H1 (cell line): ENCODE data around the gene MAN1A2. TPM values are rescaled to one million over a fixed set of nuclear protein-coding genes. Genes with fewer than 3 reads are reported as not detected.

Experiments used
- CTCF ChIA-PET: fragments of 300-600 bp; sonication (Branson Sonifier 250); formaldehyde crosslinking; loops from one replicate; lab custom pipeline; 2021; ENCODE audit not compliant: partially characterized antibody; lab: Charles Lee
- POLR2A ChIA-PET: fragments of 300-600 bp; sonication (Branson Sonifier 250); formaldehyde crosslinking; loops from one replicate; lab custom pipeline; 2021; ENCODE audit warnings: inconsistent platforms; ENCODE audit not compliant: partially characterized antibody; lab: Charles Lee
- DNase-seq, 2 experiments: peaks; one replicate each; pipeline versions ENCODE4 v3.0.0 to v3.0.0-alpha.2; 2010 to 2022; ENCODE audit warnings: low spot score in 2 of 2, low read depth in 1 of 2, mixed read lengths in 1 of 2
- FAIRE-seq: peaks from 2 replicates; lab custom pipeline; 2011; peaks lifted over from hg19 to GRCh38; lab: Jason Lieb, UNC
- H2AFZ ChIP-seq: 2 replicates; pipeline ENCODE4 v1.8.1; 2012; ENCODE audit warnings: low read length, inconsistent platforms
- H2AK5ac ChIP-seq: 2 replicates; pipeline ENCODE4 v1.6.1; 2013; ENCODE audit warnings: low read depth, low read length
- H2BK120ac ChIP-seq: replicated peaks from 2 replicates; pipeline ENCODE3; 2013; ENCODE audit warnings: low read depth, low read length, inconsistent platforms
- H2BK12ac ChIP-seq: 2 replicates; pipeline ENCODE4 v1.6.1; 2013; ENCODE audit warnings: low read depth, low read length
- H2BK15ac ChIP-seq: 2 replicates; pipeline ENCODE4 v1.6.1; 2013; ENCODE audit warnings: low read length
- H2BK20ac ChIP-seq: 2 replicates; pipeline ENCODE4 v1.6.1; 2013; ENCODE audit warnings: low read length
- H2BK5ac ChIP-seq: 2 replicates; pipeline ENCODE4 v1.6.1; 2013; ENCODE audit warnings: low read depth, low read length
- H3K14ac ChIP-seq: 2 replicates; pipeline ENCODE4 v1.6.1; 2013; ENCODE audit warnings: inconsistent platforms; ENCODE audit not compliant: insufficient read length
- H3K18ac ChIP-seq: 2 replicates; pipeline ENCODE4 v1.6.1; 2013; ENCODE audit warnings: low read length; ENCODE audit errors: extremely low read depth
- H3K23ac ChIP-seq: 2 replicates; pipeline ENCODE4 v1.6.1; 2013; ENCODE audit warnings: inconsistent platforms; ENCODE audit not compliant: insufficient read length
- H3K23me2 ChIP-seq: 2 replicates; pipeline ENCODE4 v1.6.1; 2013; ENCODE audit warnings: low read depth, low read length
- H3K27ac ChIP-seq: 2 replicates; pipeline ENCODE4 v1.6.1; 2011; ENCODE audit warnings: low read depth, low read length, inconsistent platforms
- H3K27me3 ChIP-seq, 4 experiments: replicated peaks in 1 of 4; 1 replicate in 1 of 4; 2 replicates in 3 of 4; pipeline versions ENCODE4 v1.6.1 to v1.8.1; 2011 to 2013; ENCODE audit warnings: low read length in 3 of 4, mild to moderate bottlenecking in 3 of 4, inconsistent platforms in 2 of 4, mixed read lengths in 2 of 4, moderate library complexity in 1 of 4; ENCODE audit not compliant: control insufficient read depth in 3 of 4, insufficient read depth in 3 of 4; ENCODE audit errors: extremely low read depth in 1 of 4
- H3K36me3 ChIP-seq, 4 experiments: 2 replicates each; pipeline versions ENCODE4 v1.6.1 to v1.8.1; 2011 to 2013; ENCODE audit warnings: mild to moderate bottlenecking in 4 of 4, low read length in 3 of 4, moderate library complexity in 2 of 4, control low read depth in 1 of 4, inconsistent platforms in 1 of 4; ENCODE audit not compliant: insufficient read depth in 4 of 4, control insufficient read depth in 2 of 4
- H3K4ac ChIP-seq: replicated peaks from 2 replicates; pipeline ENCODE3; 2013; ENCODE audit warnings: low read length, low read depth, mixed read lengths, inconsistent platforms; ENCODE audit not compliant: insufficient read length
- H3K4me1 ChIP-seq, 4 experiments: replicated peaks in 1 of 4; 1 replicate in 1 of 4; 2 replicates in 3 of 4; pipeline versions ENCODE4 v1.6.1 to v1.8.1; 2011 to 2013; ENCODE audit warnings: low read length in 3 of 4, inconsistent platforms in 2 of 4, mixed read lengths in 1 of 4; ENCODE audit not compliant: insufficient read depth in 4 of 4, control insufficient read depth in 3 of 4
- H3K4me2 ChIP-seq, 2 experiments: 2 replicates each; pipeline versions ENCODE4 v1.6.1 to v1.8.1; 2011 to 2013; ENCODE audit warnings: low read depth in 2 of 2, low read length in 2 of 2, control low read depth in 1 of 2, inconsistent platforms in 1 of 2, mild to moderate bottlenecking in 1 of 2; ENCODE audit not compliant: insufficient read depth in 1 of 2
- H3K4me3 ChIP-seq, 4 experiments: fragments of 200-600, 300-600 bp in 1 of 4; sonication (generic), shearing (Covaris generic), sonication (Bioruptor Twin) in 1 of 4; 2 replicates each; pipeline versions ENCODE4 v1.5.1 to v1.8.1; 2011 to 2016; ENCODE audit warnings: low read length in 4 of 4, low read depth in 3 of 4, control low read depth in 2 of 4, inconsistent platforms in 2 of 4, mild to moderate bottlenecking in 2 of 4, mixed read lengths in 1 of 4, moderate library complexity in 1 of 4; ENCODE audit not compliant: insufficient read depth in 2 of 4; ENCODE audit errors: extremely low read depth in 1 of 4
- H3K56ac ChIP-seq: replicated peaks from 2 replicates; pipeline ENCODE3; 2013; ENCODE audit warnings: low read depth, mild to moderate bottlenecking, mixed read lengths, low read length, inconsistent platforms; ENCODE audit not compliant: insufficient read length
- H3K79me1 ChIP-seq: 2 replicates; pipeline ENCODE4 v1.6.1; 2013; ENCODE audit warnings: low read depth, low read length, control low read depth
- H3K79me2 ChIP-seq, 2 experiments: 2 replicates each; pipeline versions ENCODE4 v1.6.1 to v1.8.1; 2012 to 2013; ENCODE audit warnings: low read length in 2 of 2, mild to moderate bottlenecking in 2 of 2, inconsistent platforms in 1 of 2; ENCODE audit not compliant: insufficient read depth in 2 of 2, control insufficient read depth in 1 of 2
- H3K9ac ChIP-seq, 4 experiments: replicated peaks in 1 of 4; 1 replicate in 1 of 4; 2 replicates in 3 of 4; pipeline versions ENCODE4 v1.6.1 to v1.8.1; 2011 to 2013; ENCODE audit warnings: low read depth in 3 of 4, low read length in 3 of 4, control low read depth in 2 of 4, mild to moderate bottlenecking in 2 of 4, moderate library complexity in 2 of 4, inconsistent platforms in 1 of 4; ENCODE audit errors: extremely low read depth in 1 of 4
- H3K9me3 ChIP-seq, 2 experiments: 2 replicates each; pipeline versions ENCODE4 v1.6.1 to v1.8.1; 2012 to 2013; ENCODE audit warnings: mild to moderate bottlenecking in 2 of 2, moderate library complexity in 2 of 2, control low read depth in 1 of 2, inconsistent platforms in 1 of 2, low read depth in 1 of 2, low read length in 1 of 2, mixed read lengths in 1 of 2; ENCODE audit not compliant: insufficient read depth in 2 of 2
- H4K20me1 ChIP-seq, 2 experiments: replicated peaks in 1 of 2; 2 replicates each; pipeline versions ENCODE3 to v1.8.1; 2011 to 2013; ENCODE audit warnings: inconsistent platforms in 2 of 2, low read length in 2 of 2, mild to moderate bottlenecking in 1 of 2; ENCODE audit not compliant: insufficient read depth in 2 of 2, control insufficient read depth in 1 of 2
- H4K5ac ChIP-seq: 2 replicates; pipeline ENCODE4 v1.6.1; 2013; ENCODE audit warnings: low read length, low read depth, mixed read lengths, inconsistent platforms; ENCODE audit not compliant: insufficient read length
- H4K8ac ChIP-seq: 2 replicates; pipeline ENCODE4 v1.8.0; 2013; ENCODE audit warnings: mild to moderate bottlenecking, moderate library complexity, low read length, inconsistent platforms; ENCODE audit not compliant: insufficient read depth; ENCODE audit errors: extremely low read depth
- H4K91ac ChIP-seq: replicated peaks from 2 replicates; pipeline ENCODE3; 2013; ENCODE audit warnings: low read length, mixed read lengths, inconsistent platforms; ENCODE audit not compliant: insufficient read length
- CBX8 ChIP-seq: fragments of 300-800, 300-1000 bp; sonication (generic); IDR thresholded peaks from 2 replicates; pipeline ENCODE4 v1.7.1; 2016; ENCODE audit warnings: low read depth, low read length, borderline replicate concordance
- WGBS, 2 experiments: shearing (Covaris generic) in 1 of 2; methylation state at CpG; one replicate each; pipeline versions ENCODE4 v1.1.6 to v1.1.7; 2013 to 2015; ENCODE audit warnings: low lambda C conversion rate in 2 of 2, mixed read lengths in 2 of 2, inconsistent platforms in 1 of 2, low coverage in 1 of 2, missing lambda C conversion rate in 1 of 2; ENCODE audit not compliant: insufficient replicate concordance in 2 of 2, insufficient coverage in 1 of 2, insufficient read length in 1 of 2; ENCODE audit errors: extremely low coverage in 1 of 2, missing lambda C conversion rate in 1 of 2; 5-methylcytosine and 5-hydroxymethylcytosine counted together
- polyA plus RNA-seq, 7 experiments: library from polyadenylated mRNA; depleted of rRNA in 3 of 7; stranded (reverse) in 5 of 7; unstranded in 2 of 7; fragments of >200 nt in 5 of 7; fragments of 200-250 nt in 2 of 7; gene quantifications; 1 replicate in 5 of 7; 2 replicates in 1 of 7; 4 replicates in 1 of 7; pipeline versions ENCODE4 v1.2.1 to v1.2.3, GENCODE V29; 2011 to 2013; ENCODE audit warnings: missing spikeins in 2 of 7, mixed read lengths in 2 of 7
- total RNA-seq: library from RNA; stranded (reverse); fragmentation: NEBNext Ultra II Directional; extraction: Animal tissue kit (Norgen Biotek cat#: 25700); gene quantifications from 2 replicates; pipeline ENCODE4 v1.2.1, GENCODE V29; 2021

The MAN1A2 gene
- total and polyA plus RNA-seq, 2 of the 8 experiments (the other 6 are each of a cell fraction or from before 2014, with no cell fraction given), result 5.5 to 18.8 TPM

GRCh38 chr1:117413412-117413811 lies 46.2 kb downstream of the MAN1A2 start:
- FAIRE-seq (no peak), DNase-seq (no peak)
- no peak for TF ChIP-seq CBX8
- H3K4ac ChIP-seq, result no peak overlapping the region
- H3K9ac ChIP-seq, result no peak overlapping the region
- no peaks in the 10 kb centered on the region for H3K79me1 ChIP-seq
- H3K36me3 ChIP-seq, result no peaks in the 10 kb centered on the region
- no peaks in the 10 kb centered on the region for H3K23me2 ChIP-seq
- no peak overlapping the region for H2BK15ac ChIP-seq
- peaks cover 0 to 5% (median 3%) of the 10 kb centered on the region in 4 experiments; a peak in 2 of 7 replicates for H3K4me1 ChIP-seq
- no peak overlapping the region for H4K91ac ChIP-seq
- H2BK20ac ChIP-seq, result no peak overlapping the region
- H3K4me3 ChIP-seq, result no peak overlapping the region
- no peaks in the 10 kb centered on the region for H4K20me1 ChIP-seq
- H2AFZ ChIP-seq, result no peak overlapping the region
- H3K9me3 ChIP-seq, result no peaks in the 10 kb centered on the region
- no peak overlapping the region for H3K18ac ChIP-seq
- ChIA-PET POLR2A (no interaction called here), CTCF (no interaction called here)
- H2AK5ac ChIP-seq, result no peak overlapping the region
- H3K56ac ChIP-seq, result no peak overlapping the region
- no peak overlapping the region for H2BK120ac ChIP-seq
- no peak overlapping the region for H3K14ac ChIP-seq
- H4K5ac ChIP-seq, result no peak overlapping the region
- no peak overlapping the region for H3K27ac ChIP-seq
- H3K79me2 ChIP-seq, result no peaks in the 10 kb centered on the region
- no peak overlapping the region for H3K23ac ChIP-seq
- H4K8ac ChIP-seq, result no peak overlapping the region
- H2BK12ac ChIP-seq, result no peak overlapping the region
- no peak overlapping the region for H2BK5ac ChIP-seq
- no peaks in the 10 kb centered on the region for H3K27me3 ChIP-seq
- H3K4me2 ChIP-seq, result no peak overlapping the region
- 91% methylated on average over 3 of the region's 3 CpGs; no CpG with 5 or more reads in 1 of the 2 experiments for WGBS, 2 experiments
